Left forelimb (tissue), 1 donor: ENCODE results near the gene IQUB.
"Not testable (repeated sequence)": the region's sequence is repeated elsewhere in the genome, so short reads cannot be mapped to it uniquely, and the experiment has no call there.

Source experiments
- DNase-seq: peaks from one replicate; pipeline ENCODE4 v3.0.0-alpha.2; 2018; ENCODE audit warnings: low spot score

Gene IQUB

DNA sequence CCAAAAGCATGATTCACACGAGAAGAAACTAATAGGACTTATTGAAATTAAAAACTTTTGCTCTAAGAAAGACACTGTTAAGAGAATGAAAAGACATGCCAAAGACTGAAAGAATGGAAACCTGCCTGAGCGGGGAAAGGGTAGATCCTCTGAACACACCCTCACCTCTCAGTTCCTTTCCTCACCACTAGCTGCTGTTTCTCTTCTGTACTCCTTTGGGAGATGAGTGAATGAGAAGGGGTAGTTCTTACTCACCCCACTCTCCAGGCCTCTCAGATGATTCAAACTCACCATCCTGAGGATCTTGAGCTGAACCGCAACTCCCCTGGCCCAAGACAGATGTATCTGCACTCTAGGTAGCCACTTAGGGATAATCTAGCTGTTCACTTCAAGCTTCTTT is 41.9 kb downstream of the IQUB start:
- no peak for DNase-seq

DNA sequence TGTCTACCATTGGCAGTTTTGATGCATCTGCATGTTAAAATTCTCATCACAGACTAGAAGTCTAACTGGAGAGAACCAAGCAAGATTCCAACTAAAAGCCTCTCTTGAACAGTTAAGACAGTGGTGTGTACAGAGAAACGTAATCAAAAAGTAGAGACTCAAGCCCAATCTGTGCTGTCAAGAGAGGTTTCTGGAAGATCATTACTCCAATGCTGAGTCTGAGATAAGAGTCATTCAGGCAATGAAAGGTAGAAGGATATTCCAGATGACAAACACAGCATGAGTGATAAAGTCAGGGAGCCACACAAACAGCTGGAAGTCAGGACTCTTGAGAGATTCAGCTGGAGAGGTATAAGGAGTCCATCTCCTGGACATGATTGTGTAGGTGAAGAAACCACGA is 48.7 kb downstream of the IQUB start:
- no peak for DNase-seq

DNA sequence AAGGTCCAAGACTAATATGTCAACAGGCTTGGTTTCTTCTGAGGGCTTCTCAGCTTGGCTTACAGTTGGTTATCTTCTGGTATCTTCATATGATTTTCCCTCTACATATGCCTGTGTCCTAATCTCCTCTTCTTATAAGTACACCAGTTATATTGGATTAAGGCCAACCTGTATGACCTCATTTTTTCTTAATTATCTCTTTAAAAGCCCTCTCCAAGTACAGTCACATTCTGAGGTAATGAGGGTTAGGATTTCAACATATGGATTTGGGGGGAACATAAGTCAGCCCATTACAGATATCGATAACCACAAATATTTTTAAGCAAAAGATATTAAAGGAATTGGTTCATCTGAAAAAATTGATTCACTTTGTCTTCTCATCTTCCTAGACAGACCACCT is 49.2 kb downstream of the IQUB start:
- no peak for DNase-seq

DNA sequence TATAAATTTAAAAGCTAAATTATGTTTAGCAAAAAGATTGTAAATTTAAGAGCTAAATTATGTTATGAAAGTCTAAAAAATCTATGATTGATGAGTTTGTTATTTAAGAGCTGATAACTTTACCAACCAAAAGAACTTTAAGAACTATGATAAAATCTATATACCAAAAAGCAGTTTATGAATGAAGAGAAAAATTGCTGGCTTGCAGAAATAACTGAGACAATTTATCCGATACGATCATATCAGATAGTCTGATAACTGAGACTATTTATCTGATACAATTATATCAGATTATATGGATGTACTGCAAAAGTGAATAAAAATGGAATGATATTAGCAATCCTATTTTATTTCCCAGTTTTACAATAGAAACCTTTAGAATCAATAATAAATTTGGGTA is 50.2 kb downstream of the IQUB start:
- DNase-seq: no peak

DNA sequence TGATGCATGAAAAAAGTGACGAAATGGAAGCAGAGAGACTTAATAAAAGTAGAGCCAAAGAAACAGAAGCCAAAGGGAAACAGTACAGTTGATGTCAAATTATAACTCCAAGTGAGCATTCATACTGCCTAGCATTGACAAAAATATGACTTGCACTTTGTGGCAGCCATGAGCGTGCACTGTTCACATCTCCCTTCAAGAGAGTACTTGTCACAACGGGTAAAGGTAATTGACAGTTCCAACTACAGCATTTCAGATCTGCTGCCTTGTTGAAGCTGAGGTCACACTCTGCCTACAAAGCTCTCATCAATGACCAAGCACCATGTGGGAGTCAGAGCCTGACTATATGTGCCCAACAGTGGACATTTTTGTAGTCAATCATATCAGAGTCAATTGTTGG is 54.3 kb downstream of the IQUB start:
- DNase-seq: no peak

DNA sequence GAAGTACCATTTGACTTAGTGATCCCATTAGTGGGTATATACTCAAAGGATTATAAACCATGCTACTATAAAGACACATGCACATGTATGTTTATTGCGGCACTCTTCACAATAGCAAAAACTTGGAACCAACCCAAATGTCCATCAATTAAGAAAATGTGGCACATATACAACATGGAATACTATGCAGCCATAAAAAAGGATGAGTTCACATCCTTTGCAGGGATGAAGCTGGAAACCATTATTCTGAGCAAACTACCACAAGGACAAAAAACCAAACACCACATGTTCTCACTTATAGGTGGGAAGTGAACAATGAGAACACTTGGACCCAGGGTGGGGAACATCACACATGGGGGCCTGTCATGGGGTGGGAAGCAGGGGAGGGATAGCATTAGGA is 56.3 kb downstream of the IQUB start:
- DNase-seq: not testable (repeated sequence)

DNA sequence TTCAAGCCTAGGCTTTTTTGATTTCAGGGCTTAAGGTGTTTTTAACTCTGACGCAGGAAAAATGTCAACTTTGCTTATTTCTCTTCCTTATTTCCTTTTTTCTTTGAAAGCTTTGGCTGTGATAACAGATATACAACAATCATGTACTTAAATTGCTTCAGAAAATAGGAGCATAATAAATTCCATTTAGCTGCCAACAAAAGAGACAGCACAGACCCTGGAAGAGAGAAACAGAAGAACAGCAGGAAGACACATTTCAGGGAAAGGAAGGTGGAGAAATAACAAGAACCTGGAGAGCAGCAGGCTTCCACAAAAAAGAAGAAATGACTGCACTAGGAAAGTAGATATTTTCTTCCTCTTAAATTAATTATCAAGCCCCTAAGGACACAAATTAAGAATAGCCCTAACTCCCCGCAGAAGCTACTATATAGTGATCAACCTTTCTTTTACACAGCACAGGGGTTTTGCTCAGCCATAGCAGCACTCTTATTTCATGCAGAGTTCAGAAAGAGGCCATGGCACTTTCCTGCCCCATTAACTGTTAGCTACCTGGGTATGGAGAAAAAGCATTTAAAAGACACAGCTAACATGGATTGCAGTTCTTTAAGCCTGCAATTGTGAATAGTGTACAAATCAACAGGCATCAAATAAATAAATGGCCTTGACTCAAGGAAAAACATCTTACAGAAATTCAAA is 61.5 kb downstream of the IQUB start:
- DNase-seq: no peak

DNA sequence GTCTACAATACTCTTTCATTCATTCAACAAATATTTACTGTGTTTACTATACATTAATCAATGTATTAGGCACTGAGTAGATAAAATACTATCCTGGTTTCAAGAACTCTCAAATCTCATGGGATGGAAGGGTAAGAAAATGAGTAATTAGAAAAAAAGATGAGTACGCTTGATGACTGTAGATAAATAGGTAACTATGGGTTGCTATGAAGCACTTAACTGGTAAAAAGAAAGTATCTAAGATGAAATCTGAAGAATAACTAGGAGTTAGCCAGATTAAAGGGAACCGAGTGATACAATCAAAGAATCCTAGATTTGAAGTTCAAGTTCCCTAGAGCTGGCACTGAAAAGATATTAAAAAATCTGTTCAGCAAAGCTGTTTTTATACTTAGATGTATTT is 62.1 kb downstream of the IQUB start:
- DNase-seq: no peak

DNA sequence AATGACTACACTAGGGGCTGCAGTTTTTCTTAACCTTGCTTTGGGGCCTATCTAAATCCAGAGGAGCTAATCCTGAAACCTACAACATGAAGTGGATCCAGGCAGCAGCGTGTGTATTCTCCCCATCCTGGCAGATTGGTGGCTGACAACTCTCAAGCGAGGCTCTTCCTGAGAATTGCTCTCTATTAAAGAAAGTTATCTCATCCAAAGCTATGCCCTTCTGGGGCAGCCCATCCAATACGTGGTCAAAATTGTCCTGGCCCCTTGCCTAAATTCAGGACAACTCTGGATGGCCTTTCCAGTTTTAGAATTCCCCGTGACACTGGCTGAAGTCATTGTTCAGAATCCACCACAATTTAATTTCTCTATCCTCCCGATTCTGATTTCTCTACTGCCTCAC is 66.1 kb downstream of the IQUB start:
- no peak for DNase-seq

DNA sequence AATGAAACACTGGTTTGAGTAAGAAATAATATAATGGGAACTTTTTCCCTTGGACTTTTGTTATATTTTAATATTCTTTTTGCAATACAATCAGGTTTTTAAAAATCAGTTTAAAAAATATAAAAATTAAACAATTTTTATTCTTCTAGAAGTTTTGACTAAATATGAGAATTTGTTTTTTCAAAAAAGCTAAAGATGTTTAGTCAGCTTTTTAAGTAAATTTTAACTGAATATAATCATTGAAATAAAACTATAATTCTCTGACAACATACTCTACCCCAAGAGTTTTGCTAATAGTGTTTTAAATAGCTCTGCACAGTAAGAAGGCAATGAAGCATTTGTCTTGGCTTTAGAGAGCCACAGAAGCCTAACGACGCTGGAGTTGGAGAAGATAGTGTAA is 70.5 kb downstream of the IQUB start:
- no peak for DNase-seq

DNA sequence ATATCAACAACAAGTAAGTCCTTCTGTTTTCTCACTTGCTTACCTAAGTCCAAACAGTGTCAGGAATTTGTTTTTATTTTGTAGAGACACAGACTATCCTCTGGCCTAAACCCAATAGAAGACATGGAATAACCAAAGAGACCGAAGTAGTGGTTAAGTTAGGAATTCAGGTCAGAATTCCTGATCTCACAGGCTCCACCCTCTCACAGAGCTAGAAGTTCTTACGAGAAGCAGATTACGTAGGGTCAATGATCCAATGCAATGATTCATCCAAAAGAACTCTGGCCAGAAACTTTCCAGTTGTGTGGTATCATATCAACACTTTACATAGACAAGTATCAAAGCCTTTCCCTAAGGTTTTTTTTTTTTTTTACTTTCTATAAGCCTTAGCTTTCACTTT is 73.8 kb downstream of the IQUB start:
- no peak for DNase-seq

DNA sequence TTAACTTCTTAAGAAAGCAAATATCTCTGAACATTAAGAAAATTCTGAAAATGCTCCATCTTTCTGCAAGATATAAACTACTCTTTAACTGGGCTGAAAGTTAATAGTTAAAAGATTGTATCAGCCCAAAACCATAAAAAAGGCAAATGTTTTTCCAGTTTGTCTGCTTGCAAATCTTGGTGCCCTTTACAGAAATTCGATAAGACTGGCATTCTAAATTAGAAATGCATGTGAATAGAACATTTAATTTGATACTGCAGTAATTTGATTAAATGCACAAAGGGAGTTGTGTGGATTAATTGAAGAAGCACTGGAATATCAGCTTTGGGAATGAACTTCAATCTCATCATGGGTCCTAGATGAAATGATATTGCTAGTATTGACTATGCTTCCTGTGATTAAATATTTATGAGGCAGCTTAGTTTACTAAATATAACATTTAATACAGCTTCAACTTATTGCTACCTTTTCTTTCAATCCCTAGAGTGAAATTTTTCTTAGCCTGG is 78.4 kb downstream of the IQUB start:
- DNase-seq: no peak

DNA sequence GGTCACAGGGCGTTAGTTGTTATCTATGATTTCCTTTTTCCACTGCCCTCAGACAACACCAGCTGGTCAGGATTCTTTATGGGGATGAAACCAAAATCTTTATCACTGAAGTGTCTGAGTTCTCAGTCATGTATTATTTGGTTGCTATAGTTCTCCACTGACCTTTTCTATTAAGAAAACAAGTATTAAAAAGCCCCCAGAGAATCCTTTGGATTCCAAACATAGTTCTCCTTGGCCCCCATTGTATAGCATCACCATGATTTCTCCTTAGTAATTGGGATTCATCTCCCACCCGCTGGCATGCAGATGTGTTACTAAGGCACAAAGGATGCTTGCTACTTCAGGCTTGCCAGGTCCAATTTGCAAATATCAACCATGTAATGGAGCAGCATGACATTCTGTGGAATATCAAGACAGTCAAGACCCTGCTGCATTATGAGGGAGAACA is 94.3 kb downstream of the IQUB start:
- DNase-seq: no peak

DNA sequence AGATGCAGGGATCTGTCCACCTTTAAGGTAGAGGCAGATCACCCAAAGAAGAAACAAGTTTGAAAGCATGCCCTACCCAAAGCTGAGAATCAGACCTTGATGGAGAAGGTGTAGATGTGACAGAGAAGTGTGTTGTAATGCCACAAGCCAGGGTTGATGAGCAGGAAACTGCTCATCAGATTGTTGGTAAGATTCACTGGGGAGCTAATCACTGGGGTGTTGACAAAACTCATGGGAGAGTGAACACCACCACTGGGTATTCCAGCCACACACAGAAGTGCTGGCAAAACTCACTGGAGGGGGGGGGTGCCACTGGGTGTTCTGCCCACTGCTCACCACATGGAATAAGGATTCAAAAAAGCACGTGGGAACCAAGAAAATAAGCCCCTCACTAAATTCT is 95.2 kb downstream of the IQUB start:
- DNase-seq: no peak

DNA sequence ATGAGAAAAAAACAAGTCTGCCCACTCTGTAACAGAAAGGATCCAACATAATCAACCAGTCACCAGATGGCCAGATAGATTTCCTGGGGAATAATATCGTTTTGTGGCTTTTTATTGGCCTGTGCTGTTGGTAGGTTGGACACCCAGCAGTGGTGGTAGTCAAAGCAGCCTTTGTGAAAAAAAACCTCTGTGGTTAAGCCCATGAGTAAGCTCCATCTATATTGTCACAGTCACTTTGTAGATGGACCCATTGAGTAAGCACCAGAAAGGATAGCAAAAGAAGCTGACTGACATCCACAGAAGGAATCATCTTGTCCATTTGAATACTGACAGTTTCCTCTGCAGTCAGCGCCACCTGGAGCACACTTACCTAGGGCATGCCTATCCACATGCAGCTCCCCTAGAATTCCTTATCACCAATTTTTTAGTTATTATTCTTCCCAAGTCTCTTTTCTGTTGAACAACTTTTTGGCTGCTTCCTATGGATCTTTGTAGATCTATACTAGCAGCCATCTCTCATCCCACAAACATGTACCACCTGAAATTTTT is 96.9 kb downstream of the IQUB start:
- DNase-seq: no peak

DNA sequence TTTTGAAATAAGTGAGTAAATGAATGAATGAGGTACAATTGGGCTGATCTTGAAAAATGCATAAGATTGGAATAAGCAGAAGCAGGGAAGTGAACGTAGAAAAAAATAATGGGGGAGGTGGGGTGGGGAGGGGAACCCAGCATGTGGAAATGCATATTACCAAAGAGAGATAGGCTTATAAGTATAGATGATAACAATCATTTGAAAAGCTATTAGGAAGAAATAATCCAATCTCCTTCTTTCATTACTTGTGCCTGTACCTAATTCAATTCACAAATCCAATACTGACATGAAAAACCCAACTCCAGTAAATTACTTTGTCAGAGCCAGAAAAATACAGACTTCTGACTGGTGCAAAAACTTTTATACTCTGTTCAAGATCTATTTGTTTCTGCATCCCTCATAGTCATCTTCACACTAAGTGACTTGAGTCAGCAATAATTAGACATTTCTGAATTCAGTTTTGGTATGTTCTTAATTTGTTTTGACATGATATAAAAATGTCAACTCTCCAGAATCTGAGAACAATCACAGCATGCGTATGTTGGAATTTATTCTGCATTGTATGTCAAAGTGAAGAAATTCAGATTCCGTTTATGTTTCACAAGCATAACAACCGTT is 99.2 kb downstream of the IQUB start:
- no peak for DNase-seq

DNA sequence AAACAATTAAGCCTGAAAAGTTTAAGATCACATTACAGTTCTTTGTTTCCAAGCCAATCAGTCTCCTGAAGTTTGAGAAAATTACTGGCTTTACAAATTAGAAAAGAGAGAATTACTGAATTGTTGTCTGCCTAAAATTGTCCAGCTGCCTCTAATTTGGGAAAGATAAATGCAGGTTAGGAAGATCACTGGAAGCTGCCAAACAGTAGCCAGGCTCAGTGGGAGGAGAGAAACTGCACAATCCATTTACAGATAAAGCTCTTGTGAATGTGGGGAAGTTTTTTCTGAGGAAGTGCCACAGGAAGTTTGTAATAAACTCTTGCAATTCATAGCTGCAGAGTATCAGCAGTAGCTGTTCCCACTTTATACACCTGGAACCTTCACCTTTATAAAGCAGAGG is 100.7 kb downstream of the IQUB start:
- DNase-seq: no peak

DNA sequence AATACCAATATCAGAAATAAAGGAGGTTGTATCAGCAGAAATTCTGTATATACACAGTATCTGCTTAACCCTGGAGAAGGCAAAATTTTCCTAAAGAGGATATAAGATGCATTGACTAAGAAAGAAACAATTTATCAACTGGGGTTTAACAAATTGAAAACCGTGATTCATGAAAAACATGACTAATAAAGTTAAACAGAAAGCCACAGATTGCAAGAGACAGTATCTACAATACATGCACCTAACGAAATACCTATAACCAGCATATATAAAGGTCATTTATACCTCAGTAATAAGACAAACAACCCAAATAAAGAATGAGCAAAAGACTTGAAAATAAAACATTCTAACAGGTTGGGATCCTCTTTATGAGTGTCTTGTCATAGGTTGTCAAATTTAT is 101.8 kb downstream of the IQUB start:
- no peak for DNase-seq

DNA sequence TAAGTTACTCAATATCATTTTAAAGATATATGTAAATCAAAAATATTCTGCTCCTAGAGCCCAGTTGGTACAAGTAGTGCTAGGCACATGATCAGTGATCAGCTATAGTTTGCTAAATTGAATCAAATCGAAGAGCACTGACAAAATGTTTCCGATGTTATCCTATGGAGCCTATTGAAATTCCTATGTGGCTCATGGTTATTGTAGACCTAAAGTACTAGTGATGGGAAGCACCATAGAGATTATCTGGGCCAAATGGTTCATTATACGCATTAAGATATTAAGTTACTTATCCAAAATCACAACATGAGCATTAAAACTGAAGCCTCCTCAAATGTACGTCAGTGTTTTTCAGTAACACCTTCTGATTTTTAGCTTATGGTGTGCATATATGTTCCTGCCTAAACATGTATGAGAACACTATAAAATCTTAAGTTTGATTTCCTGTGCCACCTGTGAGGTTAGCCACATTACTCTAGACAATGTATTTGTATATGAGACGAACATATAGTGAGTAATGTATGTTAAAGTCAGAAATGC is 103.2 kb downstream of the IQUB start:
- no peak for DNase-seq

DNA sequence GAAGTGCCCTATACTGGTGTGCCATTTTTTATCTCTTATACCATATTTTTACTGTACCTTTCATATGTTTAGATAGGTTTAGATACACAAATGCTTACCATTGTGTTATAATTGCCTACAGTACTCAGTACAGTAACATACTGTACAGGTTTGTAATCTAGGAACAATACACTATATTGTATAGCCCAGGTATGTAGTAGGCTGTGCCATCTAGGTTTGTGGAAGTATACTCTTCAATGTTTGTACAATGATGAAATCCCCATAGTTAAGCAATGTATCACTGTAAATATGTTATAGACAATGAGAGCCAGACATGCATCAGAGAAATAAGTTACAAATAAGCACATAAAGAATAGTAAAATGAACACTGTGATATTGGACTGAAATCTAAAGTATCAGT is 109.1 kb downstream of the IQUB start:
- DNase-seq: no peak

DNA sequence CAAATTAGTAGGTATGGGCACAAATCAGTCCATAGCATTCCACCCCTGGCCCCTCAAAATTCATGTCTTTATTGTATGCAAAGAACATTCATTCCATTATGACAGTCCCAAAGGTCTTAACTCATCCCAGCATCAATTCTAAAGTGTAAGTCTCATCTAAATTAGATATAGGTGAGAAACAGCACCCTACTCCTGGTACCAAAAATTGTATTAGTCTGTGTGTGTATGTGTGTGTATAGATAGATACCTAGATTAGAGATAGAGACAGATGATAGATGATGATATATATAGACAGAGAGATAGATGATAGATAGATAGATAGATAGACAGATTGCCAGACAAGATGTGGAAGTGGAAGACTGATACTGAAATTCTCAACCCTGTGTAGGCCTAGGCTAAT is 109.9 kb downstream of the IQUB start:
- DNase-seq: no peak

DNA sequence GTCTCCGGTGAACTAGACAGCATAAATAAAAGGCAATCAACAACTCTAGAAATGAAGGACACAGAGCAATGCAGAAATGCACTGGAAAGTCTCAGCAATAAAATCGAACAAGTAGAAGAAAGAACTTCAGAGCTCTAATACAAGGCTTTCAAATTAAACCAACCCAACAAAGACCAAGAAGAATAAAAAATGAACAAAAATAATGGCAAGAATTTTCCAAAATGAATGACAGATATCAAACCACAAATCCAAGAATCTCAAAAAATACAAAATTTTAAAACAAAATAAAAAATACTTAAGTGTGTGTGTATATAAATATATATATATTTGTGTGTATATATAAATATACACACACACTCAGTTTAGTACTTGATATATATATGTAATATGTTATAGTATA is 110.8 kb downstream of the IQUB start:
- DNase-seq: no peak

DNA sequence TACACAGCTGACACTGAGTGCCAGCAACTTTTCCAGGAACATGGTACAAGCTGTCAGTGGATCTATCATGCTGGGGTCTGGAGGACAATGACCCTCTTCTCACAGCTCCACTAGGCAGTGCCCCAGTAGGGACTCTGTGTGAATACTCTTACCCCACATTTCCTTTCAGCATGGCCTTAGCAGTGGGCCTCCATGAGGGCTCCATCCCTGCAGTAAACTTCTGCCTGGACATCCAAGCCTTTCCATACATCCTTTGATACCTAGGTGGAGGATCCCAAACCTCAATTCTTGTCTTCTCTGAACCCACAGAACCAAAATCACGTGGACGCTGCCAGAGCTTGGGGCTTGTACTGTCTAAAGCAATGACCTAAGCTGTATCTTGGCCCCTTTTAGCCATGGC is 116.8 kb downstream of the IQUB start:
- DNase-seq: no peak
